Measurements from ENCODE around the gene ERC2.
A peak's percentile ranks its signal among the peaks of the same experiment; 100 is the strongest.

Gene ERC2

GRCh38 chr3:55686426-55687254 is 781.6 kb downstream of the ERC2 start (continued):
- TF ChIP-seq ZNF48 (tag by site-specific recombination; IDR thresholded peaks at IDR 0.05) = no peak
- TF ChIP-seq ZNF202 (tag by site-specific recombination; IDR thresholded peaks at IDR 0.05; ENCODE audit: borderline replicate concordance) = no peak

- CTCF ChIA-PET = no interaction called here
- no peak for TF ChIP-seq ZNF488 (tag by site-specific recombination; IDR thresholded peaks at IDR 0.05)
- no peak for TF ChIP-seq ZNF175 (tag by site-specific recombination; IDR thresholded peaks at IDR 0.05)
These were observed 784.5 kb downstream of the ERC2 start for GRCh38 chr3:55683666-55684270.

GRCh38 chr3:55682461-55682860 is 785.8 kb downstream of the ERC2 start:
- Histone ChIP-seq H3K36me3 (ENCODE audit: control insufficient read depth in 2 of 2, insufficient read depth in 1 of 2, low read length in 2 of 2) (no peaks in the 10 kb centered on the region), H3K9me3 (ENCODE audit: control insufficient read depth, insufficient read depth, low read depth, low read length) (no peaks in the 10 kb centered on the region), H3K4me3 (ENCODE audit: low read depth, low read length) (no peak overlapping the region), H3K4me1 (ENCODE audit: control insufficient read depth, insufficient read depth, low read length) (no peaks in the 10 kb centered on the region), H3K27ac (ENCODE audit: extremely low read depth, low read depth, low read length) (no peak overlapping the region)
- POLR2A ChIA-PET = no interaction called here
- CTCF ChIA-PET = no interaction called here
- TF ChIP-seq SCRT1 (tag by site-specific recombination; IDR thresholded peaks at IDR 0.05; ENCODE audit: borderline replicate concordance) = peak; percentile 73; the same call in 1 of the 2 replicates
- TF ChIP-seq PATZ1 (tag by site-specific recombination; IDR thresholded peaks at IDR 0.05) = no peak
- peak; percentile 91 for TF ChIP-seq SCRT2 (tag by site-specific recombination; IDR thresholded peaks at IDR 0.05)

More at GRCh38 chr3:55683666-55684270, 784.5 kb downstream of the ERC2 start:
- POLR2A ChIA-PET = no interaction called here
- Histone ChIP-seq H3K4me3 (ENCODE audit: low read depth, low read length) (no peak overlapping the region), H3K9me3 (ENCODE audit: control insufficient read depth, insufficient read depth, low read depth, low read length) (no peaks in the 10 kb centered on the region), H3K4me1 (ENCODE audit: control insufficient read depth, insufficient read depth, low read length) (no peaks in the 10 kb centered on the region), H3K27ac (ENCODE audit: extremely low read depth, low read depth, low read length) (no peak overlapping the region), H3K36me3 (ENCODE audit: control insufficient read depth in 2 of 2, insufficient read depth in 1 of 2, low read length in 2 of 2) (no peaks in the 10 kb centered on the region)

- CTCF ChIA-PET = no interaction called here
- H3K36me3 ChIP-seq (ENCODE audit: control insufficient read depth in 2 of 2, insufficient read depth in 1 of 2, low read length in 2 of 2) = no peaks in the 10 kb centered on the region
- no peaks in the 10 kb centered on the region for H3K9me3 ChIP-seq (ENCODE audit: control insufficient read depth, insufficient read depth, low read depth, low read length)
- no peak overlapping the region for H3K4me3 ChIP-seq (ENCODE audit: low read depth, low read length)
- H3K4me1 ChIP-seq (ENCODE audit: control insufficient read depth, insufficient read depth, low read length) = 0 out of 2 replicates have a peak, but pooled peaks cover 4% of the 10 kb centered on the region
- no peak overlapping the region for H3K27ac ChIP-seq (ENCODE audit: extremely low read depth, low read depth, low read length)
- POLR2A ChIA-PET = no interaction called here
- TF ChIP-seq ELK4 (IDR thresholded peaks at IDR 0.05; ENCODE audit: borderline replicate concordance, low read depth, low read length) (no peak), ZNF549 (tag by site-specific recombination; IDR thresholded peaks at IDR 0.05) (no peak), KLF17 (tag by site-specific recombination; IDR thresholded peaks at IDR 0.05) (no peak), ZNF48 (tag by site-specific recombination; IDR thresholded peaks at IDR 0.05) (no peak), BCL6B (tag by site-specific recombination; IDR thresholded peaks at IDR 0.05) (no peak), ZNF701 (tag by site-specific recombination; IDR thresholded peaks at IDR 0.05) (no peak), ZNF449 (tag by site-specific recombination; IDR thresholded peaks at IDR 0.05) (no peak), ZNF558 (tag by site-specific recombination; IDR thresholded peaks at IDR 0.05) (no peak), SP3 (tag by site-specific recombination; IDR thresholded peaks at IDR 0.05) (no peak), ZNF416 (tag by site-specific recombination; IDR thresholded peaks at IDR 0.05) (no peak)
These were observed 789.6 kb downstream of the ERC2 start for GRCh38 chr3:55678546-55679216.

Data from HEK293 (cell line).